Stimulated activated naive CD8-positive, alpha-beta T cell treated with anti-CD3 and anti-CD28 coated beads, Interleukin-15, Interleukin-2, amounts not matched to agents 100 ng/mL and 50 ng/mL, for 24 hours (primary cell): ENCODE data around the gene MSI2.

Experiments
- H3K27ac Mint-ChIP-seq: one replicate; pipeline ENCODE4 v1.8.0; 2021; ENCODE audit warnings: mild to moderate bottlenecking, mixed read lengths
- H3K27me3 Mint-ChIP-seq: one replicate; pipeline ENCODE4 v1.8.0; 2021; ENCODE audit warnings: mixed read lengths
- H3K36me3 Mint-ChIP-seq: one replicate; pipeline ENCODE4 v1.8.0; 2021; ENCODE audit warnings: low read depth, mixed read lengths
- H3K4me1 Mint-ChIP-seq: one replicate; pipeline ENCODE4 v1.8.0; 2021; ENCODE audit warnings: low read depth, mixed read lengths
- H3K4me3 Mint-ChIP-seq: one replicate; pipeline ENCODE4 v1.8.0; 2021; ENCODE audit warnings: mild to moderate bottlenecking, mixed read lengths
- H3K9me3 Mint-ChIP-seq: one replicate; pipeline ENCODE4 v1.8.0; 2021; ENCODE audit warnings: mixed read lengths

MSI2 gene

GRCh38 chr17:57540596-57540995 lies 284.3 kb downstream of the MSI2 start:
- peaks cover 43% of the 10 kb centered on the region for H3K4me1 Mint-ChIP-seq
- H3K27ac Mint-ChIP-seq = no peak overlapping the region

GRCh38 chr17:57541049-57541448 lies 284.7 kb downstream of the MSI2 start:
- H3K36me3 Mint-ChIP-seq = no peaks in the 10 kb centered on the region
- peaks cover 40% of the 10 kb centered on the region for H3K4me1 Mint-ChIP-seq
- H3K27me3 Mint-ChIP-seq = no peaks in the 10 kb centered on the region
- no peaks in the 10 kb centered on the region for H3K9me3 Mint-ChIP-seq
- no peak overlapping the region for H3K27ac Mint-ChIP-seq
- no peak overlapping the region for H3K4me3 Mint-ChIP-seq

More at GRCh38 chr17:57540596-57540995, 284.3 kb downstream of the MSI2 start:
- Mint-ChIP-seq H3K4me3 (no peak overlapping the region), H3K9me3 (no peaks in the 10 kb centered on the region), H3K36me3 (no peaks in the 10 kb centered on the region), H3K27me3 (no peaks in the 10 kb centered on the region)

- no peaks in the 10 kb centered on the region for H3K9me3 Mint-ChIP-seq
- no peak overlapping the region for H3K4me3 Mint-ChIP-seq
- no peaks in the 10 kb centered on the region for H3K36me3 Mint-ChIP-seq
- H3K4me1 Mint-ChIP-seq = peaks cover 35% of the 10 kb centered on the region
- H3K27me3 Mint-ChIP-seq = no peaks in the 10 kb centered on the region
- H3K27ac Mint-ChIP-seq = no peak overlapping the region
Observed at GRCh38 chr17:57541472-57542394, 285.4 kb downstream of the MSI2 start.

GRCh38 chr17:57542510-57542909 lies 286.2 kb downstream of the MSI2 start:
- no peaks in the 10 kb centered on the region for H3K36me3 Mint-ChIP-seq
- H3K27ac Mint-ChIP-seq = no peak overlapping the region
- no peak overlapping the region for H3K4me3 Mint-ChIP-seq
- H3K27me3 Mint-ChIP-seq = no peaks in the 10 kb centered on the region
- no peaks in the 10 kb centered on the region for H3K9me3 Mint-ChIP-seq
- peaks cover 35% of the 10 kb centered on the region for H3K4me1 Mint-ChIP-seq

- Mint-ChIP-seq H3K27ac (no peak overlapping the region), H3K4me3 (no peak overlapping the region), H3K4me1 (peaks cover 35% of the 10 kb centered on the region), H3K27me3 (no peaks in the 10 kb centered on the region), H3K9me3 (no peaks in the 10 kb centered on the region), H3K36me3 (no peaks in the 10 kb centered on the region)
Observed at GRCh38 chr17:57543230-57543629, 286.9 kb downstream of the MSI2 start.

- Mint-ChIP-seq H3K27me3 (no peaks in the 10 kb centered on the region), H3K4me1 (peaks cover 33% of the 10 kb centered on the region), H3K9me3 (no peaks in the 10 kb centered on the region), H3K4me3 (no peak overlapping the region), H3K36me3 (no peaks in the 10 kb centered on the region), H3K27ac (no peak overlapping the region)
Observed at GRCh38 chr17:57544401-57544800, 288.1 kb downstream of the MSI2 start.

- Mint-ChIP-seq H3K36me3 (no peaks in the 10 kb centered on the region), H3K27ac (no peak overlapping the region), H3K27me3 (no peaks in the 10 kb centered on the region), H3K4me3 (no peak overlapping the region), H3K9me3 (no peaks in the 10 kb centered on the region), H3K4me1 (peaks cover 37% of the 10 kb centered on the region)
Observed at GRCh38 chr17:57544834-57545463, 288.6 kb downstream of the MSI2 start.

GRCh38 chr17:57545731-57546342 lies 289.5 kb downstream of the MSI2 start:
- no peaks in the 10 kb centered on the region for H3K36me3 Mint-ChIP-seq
- no peaks in the 10 kb centered on the region for H3K9me3 Mint-ChIP-seq
- peaks cover 46% of the 10 kb centered on the region for H3K4me1 Mint-ChIP-seq
- H3K27ac Mint-ChIP-seq = no peak overlapping the region
- H3K4me3 Mint-ChIP-seq = no peak overlapping the region
- no peaks in the 10 kb centered on the region for H3K27me3 Mint-ChIP-seq

- H3K4me1 Mint-ChIP-seq = peaks cover 68% of the 10 kb centered on the region
- H3K27ac Mint-ChIP-seq = no peak overlapping the region
- no peaks in the 10 kb centered on the region for H3K9me3 Mint-ChIP-seq
- no peak overlapping the region for H3K4me3 Mint-ChIP-seq
- H3K36me3 Mint-ChIP-seq = no peaks in the 10 kb centered on the region
- no peaks in the 10 kb centered on the region for H3K27me3 Mint-ChIP-seq
Observed at GRCh38 chr17:57548421-57549410, 292.4 kb downstream of the MSI2 start.

- no peaks in the 10 kb centered on the region for H3K36me3 Mint-ChIP-seq
- no peak overlapping the region for H3K27ac Mint-ChIP-seq
- H3K9me3 Mint-ChIP-seq = no peaks in the 10 kb centered on the region
- H3K4me3 Mint-ChIP-seq = no peak overlapping the region
- H3K27me3 Mint-ChIP-seq = no peaks in the 10 kb centered on the region
- H3K4me1 Mint-ChIP-seq = peaks cover 67% of the 10 kb centered on the region
Observed at GRCh38 chr17:57549468-57549867, 293.1 kb downstream of the MSI2 start.

GRCh38 chr17:57550016-57550415 lies 293.7 kb downstream of the MSI2 start:
- H3K9me3 Mint-ChIP-seq = no peaks in the 10 kb centered on the region
- no peak overlapping the region for H3K4me3 Mint-ChIP-seq
- no peaks in the 10 kb centered on the region for H3K27me3 Mint-ChIP-seq
- no peaks in the 10 kb centered on the region for H3K36me3 Mint-ChIP-seq
- H3K4me1 Mint-ChIP-seq = peaks cover 68% of the 10 kb centered on the region
- H3K27ac Mint-ChIP-seq = no peak overlapping the region

GRCh38 chr17:57550668-57551315 lies 294.5 kb downstream of the MSI2 start:
- peaks cover 72% of the 10 kb centered on the region for H3K4me1 Mint-ChIP-seq
- no peaks in the 10 kb centered on the region for H3K36me3 Mint-ChIP-seq
- H3K9me3 Mint-ChIP-seq = no peaks in the 10 kb centered on the region
- no peaks in the 10 kb centered on the region for H3K27me3 Mint-ChIP-seq
- H3K27ac Mint-ChIP-seq = no peak overlapping the region
- no peak overlapping the region for H3K4me3 Mint-ChIP-seq

- Mint-ChIP-seq H3K9me3 (no peaks in the 10 kb centered on the region), H3K36me3 (no peaks in the 10 kb centered on the region), H3K27me3 (no peaks in the 10 kb centered on the region), H3K27ac (no peak overlapping the region), H3K4me1 (peaks cover 76% of the 10 kb centered on the region), H3K4me3 (no peak overlapping the region)
Observed at GRCh38 chr17:57551321-57552079, 295.2 kb downstream of the MSI2 start.
